GM12873 (cell line): Measurements from ENCODE around the gene CHI3L2.

Source experiments
- TF ChIP-seq, protein P1 (sequence below): IDR thresholded peaks from 2 replicates; pipeline ENCODE4 v1.5.1; 2012; ENCODE audit warnings: low read depth, mild to moderate bottlenecking, moderate library complexity, low read length, control low read depth; ENCODE audit not compliant: insufficient read depth; ENCODE audit errors: missing control alignments

Gene CHI3L2

DNA sequence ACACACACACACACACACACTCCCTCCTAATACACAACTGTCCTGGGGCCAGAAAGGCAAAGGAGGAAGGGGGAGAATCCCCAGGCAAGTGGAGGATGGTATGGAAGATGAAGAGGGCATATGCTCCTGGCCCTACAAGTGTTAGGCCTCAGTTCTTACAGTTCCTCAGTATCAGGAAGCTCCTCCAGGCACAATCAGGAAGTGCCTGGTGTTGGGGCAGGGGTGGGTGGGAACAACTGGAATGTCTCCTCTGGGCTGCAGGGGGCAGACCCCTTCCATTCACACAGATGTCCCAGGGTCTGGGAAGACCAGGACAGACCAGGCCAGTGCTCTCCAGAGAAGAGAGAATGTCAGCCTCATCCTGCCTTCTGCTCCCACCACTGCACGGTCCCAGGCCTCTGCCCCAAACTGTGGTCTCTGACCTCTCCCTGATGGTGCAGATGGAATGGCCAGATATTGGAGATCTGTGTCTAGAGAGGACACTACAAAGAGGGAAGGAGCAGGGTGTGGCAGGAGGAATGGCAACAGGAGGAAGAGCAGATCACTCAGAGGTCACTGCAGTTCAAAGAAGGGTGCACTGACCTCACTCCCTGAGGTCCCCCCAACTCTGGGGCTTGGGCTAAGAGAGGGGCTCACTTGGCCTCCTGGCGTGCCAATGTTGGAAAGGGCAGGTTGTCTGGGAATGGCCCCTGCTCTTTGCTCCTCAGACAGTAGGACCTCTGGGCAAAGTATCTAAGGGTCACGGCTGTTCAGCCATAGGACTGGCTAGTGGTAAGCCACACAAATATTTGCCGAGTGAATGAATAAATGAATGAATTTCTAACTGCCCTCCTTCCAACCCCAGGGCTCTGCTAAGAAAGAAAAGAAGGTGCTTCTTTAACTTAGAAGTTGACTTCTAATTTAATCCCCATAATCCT is 24.5 kb upstream of the CHI3L2 start:
- TF ChIP-seq, protein P1, sequence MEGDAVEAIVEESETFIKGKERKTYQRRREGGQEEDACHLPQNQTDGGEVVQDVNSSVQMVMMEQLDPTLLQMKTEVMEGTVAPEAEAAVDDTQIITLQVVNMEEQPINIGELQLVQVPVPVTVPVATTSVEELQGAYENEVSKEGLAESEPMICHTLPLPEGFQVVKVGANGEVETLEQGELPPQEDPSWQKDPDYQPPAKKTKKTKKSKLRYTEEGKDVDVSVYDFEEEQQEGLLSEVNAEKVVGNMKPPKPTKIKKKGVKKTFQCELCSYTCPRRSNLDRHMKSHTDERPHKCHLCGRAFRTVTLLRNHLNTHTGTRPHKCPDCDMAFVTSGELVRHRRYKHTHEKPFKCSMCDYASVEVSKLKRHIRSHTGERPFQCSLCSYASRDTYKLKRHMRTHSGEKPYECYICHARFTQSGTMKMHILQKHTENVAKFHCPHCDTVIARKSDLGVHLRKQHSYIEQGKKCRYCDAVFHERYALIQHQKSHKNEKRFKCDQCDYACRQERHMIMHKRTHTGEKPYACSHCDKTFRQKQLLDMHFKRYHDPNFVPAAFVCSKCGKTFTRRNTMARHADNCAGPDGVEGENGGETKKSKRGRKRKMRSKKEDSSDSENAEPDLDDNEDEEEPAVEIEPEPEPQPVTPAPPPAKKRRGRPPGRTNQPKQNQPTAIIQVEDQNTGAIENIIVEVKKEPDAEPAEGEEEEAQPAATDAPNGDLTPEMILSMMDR = peak; percentile 28

DNA sequence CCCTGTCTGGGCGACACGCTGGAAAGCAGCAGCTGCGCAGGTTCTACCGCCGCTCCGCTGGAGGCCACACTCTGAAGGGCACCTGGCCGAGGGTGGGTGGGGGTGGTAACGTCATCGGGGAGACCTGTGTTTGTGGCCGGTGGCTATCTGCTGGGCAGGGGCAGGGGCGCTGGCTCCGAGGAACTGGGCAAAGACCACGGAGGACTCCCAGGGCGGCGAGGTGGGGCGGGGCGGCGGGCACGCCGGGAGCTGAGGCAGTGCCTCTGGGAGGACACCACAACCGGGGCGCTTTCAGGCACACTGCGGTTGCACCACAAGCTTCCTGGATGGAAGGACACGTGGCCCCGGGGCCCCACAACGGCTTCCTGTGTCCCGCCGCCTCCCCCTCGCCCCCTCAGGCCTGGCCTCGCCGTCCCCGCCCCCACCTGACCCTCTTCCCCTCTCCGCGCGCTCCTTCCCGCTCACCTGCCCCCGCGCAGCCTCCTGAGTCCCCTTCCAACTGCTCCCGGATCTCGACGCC is 23.8 kb upstream of the CHI3L2 start:
- TF ChIP-seq, protein P1 = no peak

DNA sequence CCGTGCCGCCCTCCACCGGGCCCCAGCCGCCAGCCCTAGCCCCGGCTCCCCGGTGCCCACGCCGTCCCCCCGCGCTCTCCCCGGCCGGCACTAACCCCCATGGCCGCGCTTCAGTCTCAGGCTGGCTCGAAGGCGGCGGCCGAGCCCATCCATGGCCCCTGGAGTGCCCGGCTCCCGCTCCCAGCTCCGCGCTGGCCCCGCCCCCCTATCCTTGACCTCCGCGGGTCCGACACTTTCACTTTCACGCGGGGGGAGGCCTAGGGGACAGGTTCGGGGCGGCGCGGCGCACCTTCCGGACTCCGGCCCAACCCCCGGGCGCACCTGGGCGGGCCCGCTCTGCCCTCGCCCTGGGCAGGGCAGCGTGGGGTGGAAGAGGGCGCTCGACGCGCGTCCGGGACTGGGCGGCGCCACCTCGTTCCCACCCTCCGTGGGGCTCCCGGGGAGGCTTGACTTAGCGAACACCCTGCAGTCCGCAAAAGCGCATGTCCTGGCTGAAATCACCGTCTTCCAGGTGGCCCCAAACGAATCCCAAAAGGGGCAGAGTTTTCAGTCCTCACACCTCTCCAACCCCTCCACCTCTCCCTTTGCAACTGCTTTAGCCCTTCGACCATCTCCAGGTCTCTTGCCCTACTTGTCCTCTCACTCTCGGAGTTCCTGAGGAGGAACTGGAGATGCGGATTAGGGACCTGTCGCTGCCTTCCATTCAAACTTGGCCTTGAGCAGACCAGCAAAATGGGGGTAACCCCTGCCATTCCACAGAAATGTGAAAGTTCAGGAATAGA is 23.1 kb upstream of the CHI3L2 start:
- TF ChIP-seq, protein P1 = peak; percentile 5

DNA sequence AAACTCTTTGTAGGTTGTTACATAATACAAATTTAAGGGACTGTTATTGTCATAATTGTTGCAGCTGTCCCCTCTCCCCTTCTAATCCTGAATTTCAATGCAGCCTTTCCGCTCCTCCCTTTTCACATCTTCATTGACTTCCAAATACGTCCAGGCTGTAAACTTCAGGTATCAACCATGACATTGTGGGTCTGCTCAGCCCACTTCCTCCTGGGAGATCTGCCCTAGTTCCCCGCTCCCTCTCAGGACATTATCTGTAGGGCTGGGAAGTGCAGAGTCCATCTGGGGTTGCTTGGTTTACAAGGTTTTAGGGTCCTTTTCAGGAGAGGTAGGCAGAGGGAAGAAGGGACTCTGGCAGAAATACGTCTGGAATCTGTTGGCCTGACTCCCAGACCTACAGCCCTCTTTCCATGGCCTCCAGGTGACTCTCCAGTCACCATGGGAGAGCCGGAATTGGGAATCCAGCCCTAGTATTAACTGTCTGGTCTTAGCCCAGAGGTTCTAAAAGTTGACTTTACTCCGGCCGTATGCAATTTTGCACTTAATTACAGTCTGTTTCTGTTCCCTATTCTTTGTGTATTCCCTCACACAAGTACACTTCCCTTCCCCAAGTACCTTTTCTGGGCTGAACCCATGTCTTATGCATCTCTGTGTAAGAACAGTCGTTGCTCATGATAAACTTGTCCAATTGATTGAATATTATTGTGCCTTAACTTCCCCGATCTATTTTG is 22.4 kb upstream of the CHI3L2 start:
- TF ChIP-seq, protein P1 = no peak

DNA sequence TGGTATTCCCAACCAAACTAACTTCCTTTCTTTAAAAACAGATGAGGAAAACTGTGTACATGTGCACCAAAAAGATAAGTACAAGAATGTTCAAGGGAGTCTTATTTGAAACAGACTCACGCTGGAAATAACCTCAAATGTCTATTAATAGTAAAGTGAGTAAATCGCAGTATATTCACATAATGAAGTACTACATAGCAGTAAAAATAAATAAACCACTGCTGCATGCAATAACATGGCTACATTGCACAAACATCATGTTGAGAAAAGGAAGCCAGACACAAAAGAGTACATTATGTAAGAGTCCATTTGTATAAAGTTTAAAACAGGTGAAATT is 21.8 kb upstream of the CHI3L2 start:
- TF ChIP-seq, protein P1 = no peak

DNA sequence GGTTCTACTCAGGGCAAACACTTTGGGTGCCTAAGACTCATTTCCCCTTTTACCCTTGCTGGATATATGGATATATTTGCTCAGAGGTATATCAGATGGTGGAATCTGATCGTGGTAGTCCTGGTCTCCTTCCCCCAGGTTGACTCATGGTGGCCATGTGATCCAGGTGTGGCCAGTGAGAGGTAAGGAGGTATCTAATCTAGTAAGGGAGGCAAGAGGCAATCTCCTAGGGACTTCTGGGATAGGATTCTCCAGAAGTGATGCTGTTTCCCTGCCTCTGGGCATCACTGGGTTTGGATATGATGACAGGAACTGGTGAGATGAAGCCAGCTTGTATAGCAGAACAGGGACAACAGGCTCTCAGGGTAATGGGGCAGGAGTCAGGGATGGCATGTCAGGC is 18.6 kb upstream of the CHI3L2 start:
- TF ChIP-seq, protein P1 = no peak
